ENCODE results near the gene PIRT. TPM values are rescaled to one million over a fixed set of nuclear protein-coding genes. Genes with fewer than 3 reads are reported as not detected.

PIRT gene
- total RNA-seq, 1 experiment from 2014 or later = not detected

DNA sequence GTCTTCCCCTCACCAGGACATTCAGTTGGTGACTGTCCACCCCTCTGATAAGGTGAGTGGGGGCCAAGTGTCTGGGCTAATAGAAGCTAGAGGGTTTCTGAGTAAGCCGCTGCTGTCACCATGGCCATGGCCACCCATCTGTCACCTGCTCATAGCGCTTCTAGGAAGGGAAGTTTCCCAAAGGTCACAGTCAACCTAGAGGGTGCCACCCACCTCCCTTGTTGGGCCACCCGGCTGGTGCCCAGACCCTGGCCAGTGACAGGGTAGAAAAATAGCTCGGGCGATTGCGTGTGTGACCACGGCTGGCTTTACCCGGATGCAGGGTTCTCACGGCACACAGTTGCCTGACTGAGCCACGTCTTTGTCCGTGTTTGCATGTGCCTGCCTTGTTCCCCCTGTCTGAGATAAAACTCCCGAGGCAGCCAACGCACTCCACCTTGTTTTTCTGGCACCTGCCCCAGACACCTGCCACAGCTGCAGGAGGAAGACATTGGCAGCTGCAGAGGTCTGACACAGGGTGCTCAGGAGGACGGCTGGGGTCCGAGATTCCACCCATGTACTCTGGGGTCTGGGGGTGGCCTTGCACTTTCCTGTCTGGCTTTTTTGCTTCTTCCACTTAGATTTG is 809 bp downstream of the PIRT start:
- in situ Hi-C loops (cut with HindIII; ENCODE audit: low pct_unique_long_range_greater_than_20kb, low sequenced_read_pairs) = no loop called here
- intact Hi-C loops (cut with micrococcal nuclease; ENCODE audit: unreplicated experiment) = no loop called here
- ChIA-PET POLR2A (no interaction called here), CTCF (no interaction called here)
- no TSS peak for BruUV-seq (replicated peaks)
- TF ChIP-seq TCF7L2 (IDR thresholded peaks at IDR 0.05; ENCODE audit: low read depth, low read length) = no peak
- TF ChIP-seq, protein P1, sequence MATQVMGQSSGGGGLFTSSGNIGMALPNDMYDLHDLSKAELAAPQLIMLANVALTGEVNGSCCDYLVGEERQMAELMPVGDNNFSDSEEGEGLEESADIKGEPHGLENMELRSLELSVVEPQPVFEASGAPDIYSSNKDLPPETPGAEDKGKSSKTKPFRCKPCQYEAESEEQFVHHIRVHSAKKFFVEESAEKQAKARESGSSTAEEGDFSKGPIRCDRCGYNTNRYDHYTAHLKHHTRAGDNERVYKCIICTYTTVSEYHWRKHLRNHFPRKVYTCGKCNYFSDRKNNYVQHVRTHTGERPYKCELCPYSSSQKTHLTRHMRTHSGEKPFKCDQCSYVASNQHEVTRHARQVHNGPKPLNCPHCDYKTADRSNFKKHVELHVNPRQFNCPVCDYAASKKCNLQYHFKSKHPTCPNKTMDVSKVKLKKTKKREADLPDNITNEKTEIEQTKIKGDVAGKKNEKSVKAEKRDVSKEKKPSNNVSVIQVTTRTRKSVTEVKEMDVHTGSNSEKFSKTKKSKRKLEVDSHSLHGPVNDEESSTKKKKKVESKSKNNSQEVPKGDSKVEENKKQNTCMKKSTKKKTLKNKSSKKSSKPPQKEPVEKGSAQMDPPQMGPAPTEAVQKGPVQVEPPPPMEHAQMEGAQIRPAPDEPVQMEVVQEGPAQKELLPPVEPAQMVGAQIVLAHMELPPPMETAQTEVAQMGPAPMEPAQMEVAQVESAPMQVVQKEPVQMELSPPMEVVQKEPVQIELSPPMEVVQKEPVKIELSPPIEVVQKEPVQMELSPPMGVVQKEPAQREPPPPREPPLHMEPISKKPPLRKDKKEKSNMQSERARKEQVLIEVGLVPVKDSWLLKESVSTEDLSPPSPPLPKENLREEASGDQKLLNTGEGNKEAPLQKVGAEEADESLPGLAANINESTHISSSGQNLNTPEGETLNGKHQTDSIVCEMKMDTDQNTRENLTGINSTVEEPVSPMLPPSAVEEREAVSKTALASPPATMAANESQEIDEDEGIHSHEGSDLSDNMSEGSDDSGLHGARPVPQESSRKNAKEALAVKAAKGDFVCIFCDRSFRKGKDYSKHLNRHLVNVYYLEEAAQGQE (IDR thresholded peaks at IDR 0.05; ENCODE audit: insufficient read depth in 1 of 2, low read depth in 2 of 2, low read length in 1 of 2) = no peak
- TF ChIP-seq, protein P2, sequence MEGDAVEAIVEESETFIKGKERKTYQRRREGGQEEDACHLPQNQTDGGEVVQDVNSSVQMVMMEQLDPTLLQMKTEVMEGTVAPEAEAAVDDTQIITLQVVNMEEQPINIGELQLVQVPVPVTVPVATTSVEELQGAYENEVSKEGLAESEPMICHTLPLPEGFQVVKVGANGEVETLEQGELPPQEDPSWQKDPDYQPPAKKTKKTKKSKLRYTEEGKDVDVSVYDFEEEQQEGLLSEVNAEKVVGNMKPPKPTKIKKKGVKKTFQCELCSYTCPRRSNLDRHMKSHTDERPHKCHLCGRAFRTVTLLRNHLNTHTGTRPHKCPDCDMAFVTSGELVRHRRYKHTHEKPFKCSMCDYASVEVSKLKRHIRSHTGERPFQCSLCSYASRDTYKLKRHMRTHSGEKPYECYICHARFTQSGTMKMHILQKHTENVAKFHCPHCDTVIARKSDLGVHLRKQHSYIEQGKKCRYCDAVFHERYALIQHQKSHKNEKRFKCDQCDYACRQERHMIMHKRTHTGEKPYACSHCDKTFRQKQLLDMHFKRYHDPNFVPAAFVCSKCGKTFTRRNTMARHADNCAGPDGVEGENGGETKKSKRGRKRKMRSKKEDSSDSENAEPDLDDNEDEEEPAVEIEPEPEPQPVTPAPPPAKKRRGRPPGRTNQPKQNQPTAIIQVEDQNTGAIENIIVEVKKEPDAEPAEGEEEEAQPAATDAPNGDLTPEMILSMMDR (IDR thresholded peaks at IDR 0.05) = no peak
- no peak for TF ChIP-seq POLR2AphosphoS5 (IDR thresholded peaks at IDR 0.05; ENCODE audit: low read depth, low read length)
- no peak for TF ChIP-seq SIN3A (IDR thresholded peaks at IDR 0.05; ENCODE audit: borderline replicate concordance, insufficient read depth, low read depth, low read length)
- Histone ChIP-seq H3K27me3 (ENCODE audit: control insufficient read depth, insufficient read depth, low read length) (no peaks in the 10 kb centered on the region), H3K27ac (ENCODE audit: low read length) (no peak overlapping the region), H3K4me1 (ENCODE audit: control insufficient read depth, insufficient read depth, low read length) (no peaks in the 10 kb centered on the region), H3K9me3 (ENCODE audit: control insufficient read depth, insufficient read depth, low read depth, low read length) (no peaks in the 10 kb centered on the region), H3K4me3 (ENCODE audit: low read depth in 2 of 2, low read length in 2 of 2) (no peak overlapping the region), H3K36me3 (ENCODE audit: control insufficient read depth, insufficient read depth, low read length) (no peaks in the 10 kb centered on the region)
- DNase-seq (ENCODE audit: low read depth, low spot score) (no peak), ATAC-seq (no peak)

GRCh38 chr17:10836145-10836544 is 1.7 kb downstream of the PIRT start:
- CTCF ChIA-PET = no interaction called here
- Histone ChIP-seq H3K36me3 (ENCODE audit: control insufficient read depth, insufficient read depth, low read length) (no peaks in the 10 kb centered on the region), H3K9me3 (ENCODE audit: control insufficient read depth, insufficient read depth, low read depth, low read length) (no peaks in the 10 kb centered on the region), H3K27ac (ENCODE audit: low read length) (no peak overlapping the region), H3K27me3 (ENCODE audit: control insufficient read depth, insufficient read depth, low read length) (no peaks in the 10 kb centered on the region), H3K4me1 (ENCODE audit: control insufficient read depth, insufficient read depth, low read length) (no peaks in the 10 kb centered on the region), H3K4me3 (ENCODE audit: low read depth in 2 of 2, low read length in 2 of 2) (no peak overlapping the region)
- POLR2A ChIA-PET = no interaction called here
- ATAC-seq = no peak
- intact Hi-C loops (cut with micrococcal nuclease; ENCODE audit: unreplicated experiment) (no loop called here), in situ Hi-C loops (cut with HindIII; ENCODE audit: low pct_unique_long_range_greater_than_20kb, low sequenced_read_pairs) (no loop called here)
- BruUV-seq (replicated peaks) = no TSS peak
- TF ChIP-seq SIN3A (IDR thresholded peaks at IDR 0.05; ENCODE audit: borderline replicate concordance, insufficient read depth, low read depth, low read length) (no peak), POLR2AphosphoS5 (IDR thresholded peaks at IDR 0.05; ENCODE audit: low read depth, low read length) (no peak)
- DNase-seq (ENCODE audit: low read depth, low spot score) = no peak

GRCh38 chr17:10831696-10832095 is 6.2 kb downstream of the PIRT start:
- in situ Hi-C loops (cut with HindIII; ENCODE audit: low pct_unique_long_range_greater_than_20kb, low sequenced_read_pairs) = no loop called here
- no TSS peak for BruUV-seq (replicated peaks)
- no peaks in the 10 kb centered on the region for H3K4me1 ChIP-seq (ENCODE audit: control insufficient read depth, insufficient read depth, low read length)
- ATAC-seq (no peak), DNase-seq (ENCODE audit: low read depth, low spot score) (no peak)
- ChIA-PET POLR2A (no interaction called here), CTCF (no interaction called here)
- no peak overlapping the region for H3K4me3 ChIP-seq (ENCODE audit: low read depth in 2 of 2, low read length in 2 of 2)
- no peaks in the 10 kb centered on the region for H3K9me3 ChIP-seq (ENCODE audit: control insufficient read depth, insufficient read depth, low read depth, low read length)
- intact Hi-C loops (cut with micrococcal nuclease; ENCODE audit: unreplicated experiment) = no loop called here
- no peak for TF ChIP-seq TCF7L2 (IDR thresholded peaks at IDR 0.05; ENCODE audit: low read depth, low read length)
- TF ChIP-seq POLR2AphosphoS5 (IDR thresholded peaks at IDR 0.05; ENCODE audit: low read depth, low read length) = no peak
- TF ChIP-seq, protein P1 (IDR thresholded peaks at IDR 0.05; ENCODE audit: insufficient read depth in 1 of 2, low read depth in 2 of 2, low read length in 1 of 2) = no peak
- TF ChIP-seq SIN3A (IDR thresholded peaks at IDR 0.05; ENCODE audit: borderline replicate concordance, insufficient read depth, low read depth, low read length) = no peak
- TF ChIP-seq, protein P2 (IDR thresholded peaks at IDR 0.05) = no peak
- H3K36me3 ChIP-seq (ENCODE audit: control insufficient read depth, insufficient read depth, low read length) = no peaks in the 10 kb centered on the region
- no peak overlapping the region for H3K27ac ChIP-seq (ENCODE audit: low read length)
- no peaks in the 10 kb centered on the region for H3K27me3 ChIP-seq (ENCODE audit: control insufficient read depth, insufficient read depth, low read length)

Data from Panc1 (cell line).